Activated CD8-positive, alpha-beta memory T cell treated with anti-CD3 and anti-CD28 coated beads for 24 hours (primary cell): ENCODE results near the gene CDH7.

ENCODE experiments used
- DNase-seq: peaks from one replicate; pipeline ENCODE4 v3.0.0-alpha.2; 2020

Gene CDH7, protein sequence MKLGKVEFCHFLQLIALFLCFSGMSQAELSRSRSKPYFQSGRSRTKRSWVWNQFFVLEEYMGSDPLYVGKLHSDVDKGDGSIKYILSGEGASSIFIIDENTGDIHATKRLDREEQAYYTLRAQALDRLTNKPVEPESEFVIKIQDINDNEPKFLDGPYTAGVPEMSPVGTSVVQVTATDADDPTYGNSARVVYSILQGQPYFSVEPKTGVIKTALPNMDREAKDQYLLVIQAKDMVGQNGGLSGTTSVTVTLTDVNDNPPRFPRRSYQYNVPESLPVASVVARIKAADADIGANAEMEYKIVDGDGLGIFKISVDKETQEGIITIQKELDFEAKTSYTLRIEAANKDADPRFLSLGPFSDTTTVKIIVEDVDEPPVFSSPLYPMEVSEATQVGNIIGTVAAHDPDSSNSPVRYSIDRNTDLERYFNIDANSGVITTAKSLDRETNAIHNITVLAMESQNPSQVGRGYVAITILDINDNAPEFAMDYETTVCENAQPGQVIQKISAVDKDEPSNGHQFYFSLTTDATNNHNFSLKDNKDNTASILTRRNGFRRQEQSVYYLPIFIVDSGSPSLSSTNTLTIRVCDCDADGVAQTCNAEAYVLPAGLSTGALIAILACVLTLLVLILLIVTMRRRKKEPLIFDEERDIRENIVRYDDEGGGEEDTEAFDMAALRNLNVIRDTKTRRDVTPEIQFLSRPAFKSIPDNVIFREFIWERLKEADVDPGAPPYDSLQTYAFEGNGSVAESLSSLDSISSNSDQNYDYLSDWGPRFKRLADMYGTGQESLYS

DNA sequence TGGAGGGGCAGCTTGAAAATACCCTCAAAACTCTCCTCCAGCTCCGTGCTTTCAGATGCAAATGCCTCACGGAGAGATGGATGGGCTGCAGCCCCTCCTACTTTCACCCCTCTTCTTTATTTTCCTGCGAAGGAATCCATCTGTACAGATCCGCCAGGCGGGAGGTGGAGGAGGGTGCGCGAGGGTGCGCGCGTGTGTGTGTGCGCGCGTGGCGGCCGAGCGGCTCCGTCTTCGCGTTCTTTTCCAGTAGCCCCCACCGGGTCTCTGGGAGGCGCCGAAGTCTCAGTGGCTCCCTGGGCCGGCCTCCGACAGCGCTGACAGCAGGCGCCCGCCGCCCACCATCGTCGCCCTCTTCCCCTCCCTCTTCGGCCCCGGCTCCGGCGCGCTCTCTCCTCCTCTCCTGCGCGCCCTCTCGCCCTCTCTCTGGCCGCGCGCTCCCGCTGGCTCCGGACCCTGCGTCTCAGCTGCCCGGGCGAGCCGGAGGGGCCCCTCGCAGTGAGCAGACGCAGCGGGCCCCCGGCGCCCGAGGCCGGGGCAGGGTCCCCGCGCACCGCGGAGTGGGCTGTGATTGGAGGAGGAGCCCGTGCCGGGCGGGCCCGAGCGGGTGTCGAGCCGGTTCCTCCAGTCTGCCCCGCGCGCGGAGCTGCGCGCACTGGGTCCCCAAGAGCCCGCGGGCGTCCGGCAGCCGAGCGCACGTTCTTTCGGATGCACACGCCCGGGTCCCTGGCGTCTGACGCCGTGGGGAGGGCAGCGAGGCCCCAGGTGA lies at the start of gene CDH7:
Gene CDH7, plus strand, starts transcription at position 624 of the 766 bp plus-strand sequence. CDS start 11,831 bp downstream, outside the sequence.
- DNase-seq: no peak

DNA sequence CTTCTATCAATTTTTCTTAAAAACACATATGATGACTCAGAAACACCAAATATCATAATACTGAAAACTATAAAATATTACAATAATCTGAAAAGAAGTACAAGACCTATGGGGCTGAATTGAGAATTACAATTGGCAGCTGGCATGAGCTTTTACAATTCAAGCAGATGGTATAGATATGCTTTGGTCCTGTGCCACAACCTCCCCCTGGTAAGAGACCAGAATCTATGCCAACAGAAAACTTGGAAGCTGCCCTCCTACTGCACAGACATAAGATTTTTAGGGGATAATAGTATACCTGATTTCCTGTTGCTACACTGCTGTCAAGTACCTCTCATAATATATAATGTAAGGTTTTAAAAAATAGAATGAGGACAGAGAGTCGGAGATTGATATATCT lies 46.8 kb upstream of the CDH7 start:
- no peak for DNase-seq

DNA sequence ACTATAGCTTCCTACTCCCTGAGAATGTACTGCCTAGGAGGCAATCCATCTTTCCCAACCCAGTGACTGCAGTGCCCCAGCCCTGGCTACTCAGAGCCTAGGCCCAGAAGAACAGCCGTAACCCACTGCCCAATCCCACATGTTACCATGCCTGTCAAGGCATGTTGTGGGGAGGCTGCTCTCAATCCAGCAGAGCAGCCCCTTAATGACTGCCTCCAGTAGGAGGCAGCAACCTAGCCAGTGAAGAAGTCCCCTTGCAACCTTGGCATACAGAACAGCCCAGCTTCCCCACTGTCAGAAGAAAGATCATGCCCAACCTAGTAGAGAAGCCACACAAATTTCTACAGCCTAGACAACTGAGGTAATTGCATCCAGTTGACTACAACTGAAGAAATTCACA lies 44.2 kb upstream of the CDH7 start:
- DNase-seq: no peak

DNA sequence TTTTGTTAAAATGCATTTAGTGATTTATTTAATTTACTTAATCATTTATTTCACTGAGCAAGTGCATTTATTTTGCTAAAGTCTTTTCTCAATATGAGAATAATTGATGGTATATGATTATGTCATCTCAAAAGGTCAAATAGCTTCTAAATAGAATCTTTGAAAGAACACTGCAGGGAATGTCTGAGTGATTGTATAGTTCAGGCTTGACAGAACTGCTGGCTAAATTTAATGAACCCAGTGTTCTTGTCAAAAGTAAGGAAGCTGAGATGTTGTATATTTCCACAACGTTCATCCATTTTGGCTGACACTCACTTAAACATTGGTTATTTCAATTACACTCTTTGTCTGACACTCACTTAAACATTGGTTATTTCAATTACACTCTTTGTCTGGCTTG lies 39.3 kb upstream of the CDH7 start:
- no peak for DNase-seq

DNA sequence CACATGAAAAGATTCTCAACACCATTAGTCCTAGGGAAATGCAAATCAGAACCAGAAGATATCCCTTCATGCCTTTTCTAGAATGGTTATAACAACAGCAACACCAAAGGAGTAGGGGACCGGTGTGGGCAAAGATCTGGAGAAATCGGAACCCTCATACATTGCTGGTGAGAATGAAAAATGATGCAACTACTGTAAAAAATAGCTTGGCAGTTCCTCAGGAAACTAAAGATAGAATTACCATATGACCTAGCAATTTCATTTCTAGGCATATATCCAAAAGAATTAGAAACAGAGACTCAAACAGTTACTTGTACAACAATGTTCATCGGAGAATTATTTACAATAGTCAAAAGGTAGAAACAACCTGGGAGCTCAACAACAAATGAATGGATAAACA lies 29.2 kb upstream of the CDH7 start:
- DNase-seq: no peak

DNA sequence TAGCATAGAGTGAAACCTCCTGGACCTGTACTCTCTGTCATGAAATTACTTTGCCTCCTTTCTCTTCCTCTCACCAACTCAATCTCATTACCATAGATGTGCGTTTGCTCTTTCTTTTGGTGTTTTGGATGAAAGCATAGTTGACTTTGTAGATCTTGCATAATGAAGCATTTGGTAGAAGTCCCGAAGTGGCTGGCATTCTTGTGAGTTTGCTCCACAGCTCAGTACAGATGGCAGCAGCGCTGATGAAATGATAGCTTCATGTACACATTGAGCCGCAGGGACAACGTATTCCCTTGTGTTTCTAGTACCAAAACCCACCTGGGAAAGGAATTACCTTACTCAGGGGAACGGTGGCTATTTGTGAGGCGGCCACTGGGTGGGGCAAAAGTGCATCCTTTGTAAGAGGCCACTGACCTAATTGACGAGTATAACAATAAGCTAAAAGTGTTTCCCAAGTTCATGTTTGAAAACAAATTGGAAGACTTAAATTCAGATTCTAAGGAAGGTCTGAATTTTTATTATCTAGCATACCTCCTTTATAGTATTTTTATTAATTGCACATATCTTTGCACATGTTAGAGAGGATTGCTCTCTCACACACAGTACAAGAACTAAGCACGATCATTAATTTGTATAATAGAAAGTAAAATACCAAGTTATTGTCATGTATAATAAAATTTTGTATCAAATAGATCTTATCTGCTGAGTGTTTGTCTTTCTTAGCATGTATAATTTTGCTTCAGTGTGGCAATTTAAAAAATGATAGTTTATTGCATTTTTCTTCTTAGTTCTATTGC lies 25.4 kb upstream of the CDH7 start:
- DNase-seq: no peak

DNA sequence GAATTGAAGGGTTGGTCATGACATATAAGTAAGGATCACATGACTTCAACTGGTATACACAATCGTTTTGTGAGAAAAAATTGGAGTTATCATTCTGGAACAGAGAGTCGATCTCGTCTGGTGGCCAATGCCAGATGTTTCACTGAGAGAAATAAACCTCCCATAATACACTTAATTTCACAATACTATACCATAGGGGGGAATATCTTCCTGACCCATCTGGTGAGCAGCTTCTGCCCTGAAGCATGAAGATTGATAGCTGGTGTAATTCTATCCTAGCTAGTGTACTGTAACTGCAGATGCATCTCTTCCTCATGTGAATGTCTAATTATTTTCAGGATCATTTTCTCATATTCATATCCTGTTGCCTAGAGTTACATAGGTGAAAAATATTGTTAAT lies 15.7 kb upstream of the CDH7 start:
- DNase-seq: no peak

DNA sequence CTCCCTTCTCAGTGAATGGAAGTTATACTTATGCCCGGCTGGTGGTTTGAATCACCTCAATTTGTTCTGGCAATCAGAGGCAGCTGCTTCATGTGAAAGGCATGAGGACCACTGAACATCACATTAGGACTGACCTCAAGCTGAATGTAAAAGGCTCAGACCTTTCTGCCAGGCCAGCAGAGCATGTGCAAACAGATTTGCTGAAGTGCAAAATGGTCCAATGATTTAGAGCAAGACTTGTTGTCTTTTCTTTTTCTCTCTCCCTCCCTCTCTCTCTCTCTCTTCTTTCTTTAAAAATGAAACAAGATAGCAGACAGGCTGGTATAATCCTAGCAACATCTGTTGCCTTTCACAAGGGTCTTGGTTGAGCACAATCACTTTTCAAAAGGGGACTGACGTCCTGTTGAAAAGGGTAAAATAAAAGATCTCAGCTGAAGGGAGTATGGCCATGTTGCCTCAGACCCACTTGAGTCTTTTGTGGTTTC lies 13.3 kb upstream of the CDH7 start:
- no peak for DNase-seq

DNA sequence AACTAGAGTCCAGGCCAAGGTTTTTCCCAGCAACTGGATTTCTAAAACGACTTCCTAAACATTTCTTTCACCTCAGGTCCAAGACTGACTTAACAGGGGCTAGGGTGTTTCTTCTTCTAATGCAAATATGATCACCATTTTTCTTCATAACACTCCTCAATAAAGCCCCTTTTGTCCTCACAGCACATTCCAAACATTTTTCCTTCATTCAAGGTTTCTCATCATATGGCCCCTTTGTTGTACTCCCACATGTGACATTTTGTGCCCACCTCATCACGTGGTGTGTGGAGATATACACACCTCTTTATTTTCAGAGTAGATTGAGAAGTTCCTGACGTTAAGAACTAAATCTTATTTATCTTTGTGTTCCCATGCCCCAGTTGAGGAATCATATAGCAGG lies 3.9 kb upstream of the CDH7 start:
- DNase-seq: no peak

DNA sequence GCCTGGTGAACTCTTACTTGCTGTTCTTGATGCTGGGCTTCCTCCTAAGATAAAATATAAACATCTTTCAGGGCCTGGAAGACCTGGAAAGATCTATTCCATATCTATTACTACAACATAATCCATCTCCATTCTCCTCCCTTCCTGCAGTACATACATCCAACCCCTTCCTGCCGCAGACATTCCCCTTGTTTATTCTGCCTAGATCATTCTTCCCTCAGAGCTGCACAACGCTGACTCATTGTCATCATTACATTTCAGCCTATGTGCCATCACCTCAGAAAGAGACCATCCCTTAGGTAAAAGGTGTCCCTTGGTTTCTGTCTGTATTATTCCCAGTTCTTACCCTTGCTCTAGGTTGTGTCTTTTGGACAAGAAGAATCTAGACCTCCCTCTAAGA lies 2.5 kb upstream of the CDH7 start:
- DNase-seq: no peak

DNA sequence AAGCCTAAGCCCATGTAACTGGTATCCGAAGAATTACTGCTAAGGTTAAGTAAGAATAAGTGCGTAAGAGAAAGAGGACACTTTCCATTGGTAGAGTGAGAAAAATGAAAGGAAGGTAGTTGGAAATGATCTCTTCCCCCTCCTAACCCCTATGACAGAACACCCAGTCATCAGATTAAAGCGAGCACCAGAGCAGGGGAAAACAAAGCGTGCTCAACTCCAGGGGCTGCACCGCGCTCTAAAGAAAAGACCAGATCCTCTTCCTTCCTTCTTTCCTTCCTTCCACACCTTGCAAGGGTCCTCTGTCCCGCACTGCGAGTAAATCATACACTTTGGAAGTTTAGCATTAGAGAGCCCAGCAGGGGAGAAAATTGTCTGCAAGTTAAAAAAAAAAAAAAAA lies 971 bp upstream of the CDH7 start:
- DNase-seq: no peak

DNA sequence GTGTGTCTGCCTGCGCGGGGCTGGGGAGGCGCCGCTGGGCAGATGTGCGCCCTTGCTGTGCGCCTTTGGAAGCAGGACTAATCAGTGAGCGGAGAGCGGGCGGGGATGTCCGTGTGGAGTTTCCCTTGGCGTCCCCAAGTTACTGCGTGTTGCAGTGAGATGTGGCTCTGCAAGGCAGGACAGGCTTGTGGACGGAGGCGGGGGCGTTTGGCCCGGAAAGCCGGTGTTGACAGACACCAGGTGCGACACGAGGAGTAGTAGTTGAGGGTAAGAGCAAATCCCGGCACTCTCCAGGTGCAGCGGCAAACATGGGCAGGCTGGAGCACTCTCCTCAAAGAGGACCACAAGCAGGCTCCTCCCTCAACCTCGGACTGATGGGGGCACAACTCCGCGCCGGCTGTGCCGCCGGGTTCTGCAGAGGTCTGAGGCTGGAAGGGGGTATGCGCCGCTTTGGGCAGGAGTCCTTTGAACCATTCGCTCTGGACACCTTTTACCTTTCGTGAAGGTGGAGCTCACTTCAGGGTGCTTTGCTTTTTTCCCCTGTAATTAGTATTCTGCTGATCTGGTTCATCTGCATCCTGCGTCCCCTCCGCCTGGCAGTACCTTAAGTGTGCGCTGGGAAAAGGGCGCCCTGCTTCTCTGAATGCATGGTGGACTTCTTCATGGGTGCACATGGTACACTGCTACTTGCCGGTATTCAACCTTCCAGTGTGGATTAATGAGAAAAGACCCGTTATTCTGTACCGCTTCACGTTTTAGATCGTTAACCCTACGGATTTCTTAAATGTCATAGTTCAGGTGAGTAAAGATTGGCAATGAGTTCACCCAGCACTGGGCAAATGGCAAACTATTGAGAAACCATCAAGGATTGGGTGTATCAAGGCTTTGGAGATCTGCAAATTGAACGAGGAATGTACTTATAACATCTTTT lies 608 bp downstream of the CDH7 start:
- DNase-seq: no peak

DNA sequence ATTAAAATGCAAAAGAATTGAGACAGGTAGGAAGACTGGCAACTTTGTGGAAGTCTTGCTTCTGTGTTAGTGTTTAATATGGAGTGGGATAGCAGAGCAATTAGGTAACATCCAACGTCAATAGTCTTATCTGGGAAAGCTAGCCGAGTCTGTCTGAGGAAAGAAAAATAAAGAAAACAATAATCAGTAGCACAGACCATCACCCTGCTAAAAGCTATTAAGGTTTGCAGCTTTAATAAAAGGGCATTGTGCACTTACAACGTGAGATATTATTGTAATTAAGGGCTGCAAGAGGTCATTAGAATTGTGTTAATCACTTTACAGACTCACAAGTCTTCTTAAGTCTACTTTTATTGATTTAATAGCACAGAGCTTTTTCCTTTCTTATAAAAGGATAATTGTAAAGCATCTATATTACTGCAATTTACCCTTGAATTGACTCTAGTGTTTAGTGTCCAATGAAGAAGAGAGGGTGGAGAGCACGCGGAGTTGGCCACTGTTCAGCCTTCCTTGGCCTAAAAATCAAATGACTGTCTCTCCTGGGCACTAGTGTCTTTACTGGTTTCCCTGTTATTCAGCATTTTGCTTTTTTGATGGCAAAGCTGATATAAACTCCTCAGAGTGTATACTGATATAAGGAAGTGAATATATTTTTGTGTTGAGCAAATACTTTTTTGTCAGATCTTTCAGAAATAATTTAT lies 2.0 kb downstream of the CDH7 start:
- no peak for DNase-seq

DNA sequence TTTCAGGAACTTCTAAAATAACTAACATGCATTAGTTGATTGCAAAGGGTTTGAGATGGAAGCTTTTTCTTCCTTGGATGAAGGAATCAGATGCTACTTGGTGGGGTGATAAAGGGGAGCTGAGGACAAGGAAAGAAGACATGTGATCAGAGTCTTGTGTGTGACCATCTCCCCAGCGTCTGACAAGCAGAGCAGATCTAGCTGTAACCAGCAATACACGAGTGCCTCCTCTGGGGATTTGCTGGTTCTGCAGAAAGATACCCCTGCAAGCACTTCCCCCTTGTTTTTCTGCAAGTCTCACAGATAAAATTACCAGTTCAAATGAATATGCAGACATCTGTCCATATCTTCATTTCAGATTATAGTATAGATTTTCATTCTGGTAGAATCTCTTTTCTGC lies 2.7 kb downstream of the CDH7 start:
- DNase-seq: no peak

DNA sequence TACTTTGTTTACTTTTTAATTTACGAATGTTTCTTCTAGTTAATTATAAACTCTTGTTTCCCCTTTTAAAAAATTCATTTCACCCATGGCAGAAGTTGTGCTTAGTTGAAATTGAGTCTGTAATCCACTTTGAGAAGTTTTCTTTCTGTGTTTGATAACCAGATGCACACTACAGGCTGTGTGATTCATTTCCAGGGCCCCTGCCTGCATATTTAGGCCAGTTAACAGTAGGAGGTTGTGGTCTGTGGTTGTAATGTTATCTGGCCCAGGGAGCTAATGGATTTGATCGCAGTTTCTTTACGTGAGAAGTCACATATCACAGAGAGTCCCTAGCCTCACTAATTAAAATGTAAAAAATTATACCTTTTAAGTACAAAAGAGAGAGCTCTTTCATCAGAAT lies 3.3 kb downstream of the CDH7 start:
- DNase-seq: no peak

DNA sequence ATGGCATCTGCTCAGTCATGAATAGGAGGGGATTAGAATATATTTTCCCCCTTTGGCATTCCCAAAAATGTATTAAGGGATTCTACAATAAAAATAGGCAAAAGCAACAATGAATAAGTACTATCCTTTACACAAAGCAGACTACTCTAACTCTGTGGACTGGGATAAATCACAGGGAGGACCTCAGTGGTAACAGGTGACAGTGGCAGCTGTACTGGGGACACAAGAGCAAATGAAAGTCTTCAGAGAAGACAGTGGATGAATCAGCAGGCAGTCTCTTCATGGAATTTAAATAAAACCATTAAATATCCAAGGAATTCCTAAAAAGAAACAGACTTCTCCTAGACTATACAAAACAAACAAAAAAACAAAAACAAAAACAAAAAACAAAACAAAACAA lies 4.8 kb downstream of the CDH7 start:
- DNase-seq: no peak

DNA sequence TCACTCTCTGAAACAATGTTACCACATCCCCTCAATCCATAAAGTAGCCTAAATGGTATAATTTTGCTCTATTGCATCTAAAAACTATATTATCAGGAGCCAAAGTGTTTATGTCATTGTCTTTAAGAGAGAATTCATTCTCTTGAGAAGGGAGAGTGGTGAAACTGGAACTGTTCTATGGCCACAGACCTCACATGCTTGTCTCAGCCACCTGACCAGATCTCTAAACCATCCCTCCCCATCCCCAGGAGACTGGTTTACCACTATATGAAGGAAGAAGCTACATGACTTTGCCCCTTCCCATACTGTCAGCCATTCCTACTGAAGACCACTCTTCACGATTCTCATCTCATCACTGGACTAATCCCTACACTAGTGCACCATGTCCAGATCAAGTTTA lies 9.6 kb downstream of the CDH7 start:
- DNase-seq: no peak

DNA sequence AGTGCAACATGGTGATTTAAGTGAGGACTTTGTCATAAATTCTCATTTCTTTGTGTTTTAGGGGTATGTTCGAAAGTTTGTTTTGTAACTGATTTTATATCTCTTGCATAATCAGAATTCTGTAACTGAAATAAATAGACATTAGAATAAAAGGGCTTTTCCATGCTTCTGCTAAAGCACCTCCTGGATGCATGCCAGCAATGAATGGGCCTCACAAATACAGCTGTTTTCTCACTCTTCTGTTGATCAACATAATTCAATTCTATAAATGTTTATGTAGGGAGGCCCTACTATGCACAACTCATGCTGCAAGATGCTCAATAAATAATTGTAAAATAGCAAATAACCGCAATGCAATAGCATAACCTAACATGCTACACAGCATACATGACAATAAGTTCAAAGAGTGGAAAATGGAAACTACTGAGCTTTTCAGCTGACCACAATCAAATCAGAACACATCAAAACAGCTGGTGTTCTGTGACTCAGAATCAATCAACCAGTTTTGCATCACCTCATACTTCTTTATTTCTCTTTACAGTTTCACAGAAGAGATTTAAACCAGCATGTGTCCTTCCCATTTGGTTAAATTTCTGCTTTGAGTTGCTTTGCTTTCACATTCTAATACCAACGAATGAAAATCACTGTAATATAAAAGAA lies 11.0 kb downstream of the CDH7 start:
- DNase-seq: no peak

DNA sequence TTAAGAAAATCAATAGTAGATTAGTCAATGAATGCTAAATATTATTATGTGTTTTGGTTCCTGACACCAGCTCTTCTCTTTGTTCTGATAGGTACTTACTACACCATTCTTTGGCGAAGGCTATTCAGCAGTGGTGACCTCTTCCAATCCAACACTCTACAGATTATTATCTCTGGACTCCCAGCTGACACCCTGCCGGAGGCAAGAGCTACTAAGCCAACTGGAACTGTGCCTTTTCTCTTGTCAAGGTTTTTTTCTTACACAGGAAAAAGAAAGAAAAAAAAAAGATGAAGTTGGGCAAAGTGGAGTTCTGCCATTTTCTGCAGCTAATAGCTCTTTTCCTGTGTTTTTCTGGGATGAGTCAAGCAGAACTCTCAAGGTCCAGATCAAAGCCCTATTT lies 11.7 kb downstream of the CDH7 start:
- DNase-seq: no peak

DNA sequence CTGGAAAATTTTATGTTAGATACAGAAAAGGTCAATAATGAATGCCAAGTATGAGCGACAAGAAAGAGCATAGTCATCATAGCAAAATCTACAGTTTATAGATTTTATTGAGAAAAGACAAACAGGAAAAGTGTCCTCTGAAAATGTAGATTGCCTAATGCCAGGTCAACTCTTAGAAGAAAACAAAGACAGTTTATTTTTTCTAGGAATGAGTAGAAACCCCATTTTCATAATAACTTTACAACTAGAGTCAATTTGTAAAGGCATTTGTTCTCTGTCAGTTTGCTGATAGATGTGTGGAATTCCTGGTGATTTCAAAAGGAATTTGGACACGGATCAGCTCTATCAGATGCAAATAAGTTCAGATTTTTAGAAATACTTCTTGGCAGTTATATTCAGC lies 16.6 kb downstream of the CDH7 start:
- DNase-seq: no peak
